ENCODE measurements around the gene LPCAT1.

DNA sequence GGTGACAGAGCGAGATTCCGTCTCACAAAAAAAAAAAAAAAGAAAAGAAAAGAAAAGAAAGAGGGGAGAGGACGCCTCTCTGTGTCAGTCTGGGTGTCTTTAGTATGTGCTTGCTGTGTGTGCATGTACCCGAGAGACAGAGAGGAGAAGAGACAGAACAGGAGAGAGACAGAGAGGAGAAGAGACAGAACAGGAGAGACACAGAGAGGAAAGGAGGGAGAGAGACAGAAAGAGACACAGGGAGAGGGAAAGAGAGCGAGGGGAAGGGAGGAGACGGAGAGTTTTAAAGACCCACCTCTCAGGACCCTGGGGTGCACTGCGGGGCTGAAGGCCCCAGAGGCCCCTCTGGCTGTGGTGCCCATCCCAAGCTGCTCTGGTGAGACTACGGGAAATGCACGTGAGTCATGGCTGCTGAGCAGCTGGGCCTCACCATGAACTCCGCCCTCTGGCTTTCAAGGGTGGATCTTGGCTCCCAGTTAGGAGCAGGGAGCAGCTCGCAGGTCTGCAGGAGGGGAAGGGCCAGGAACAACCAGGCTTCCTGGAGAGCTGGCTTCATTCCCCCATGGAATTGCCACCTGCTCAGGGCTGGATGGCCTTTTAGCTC lies 86.4 kb downstream of the LPCAT1 start:
- TF ChIP-seq, protein P1, sequence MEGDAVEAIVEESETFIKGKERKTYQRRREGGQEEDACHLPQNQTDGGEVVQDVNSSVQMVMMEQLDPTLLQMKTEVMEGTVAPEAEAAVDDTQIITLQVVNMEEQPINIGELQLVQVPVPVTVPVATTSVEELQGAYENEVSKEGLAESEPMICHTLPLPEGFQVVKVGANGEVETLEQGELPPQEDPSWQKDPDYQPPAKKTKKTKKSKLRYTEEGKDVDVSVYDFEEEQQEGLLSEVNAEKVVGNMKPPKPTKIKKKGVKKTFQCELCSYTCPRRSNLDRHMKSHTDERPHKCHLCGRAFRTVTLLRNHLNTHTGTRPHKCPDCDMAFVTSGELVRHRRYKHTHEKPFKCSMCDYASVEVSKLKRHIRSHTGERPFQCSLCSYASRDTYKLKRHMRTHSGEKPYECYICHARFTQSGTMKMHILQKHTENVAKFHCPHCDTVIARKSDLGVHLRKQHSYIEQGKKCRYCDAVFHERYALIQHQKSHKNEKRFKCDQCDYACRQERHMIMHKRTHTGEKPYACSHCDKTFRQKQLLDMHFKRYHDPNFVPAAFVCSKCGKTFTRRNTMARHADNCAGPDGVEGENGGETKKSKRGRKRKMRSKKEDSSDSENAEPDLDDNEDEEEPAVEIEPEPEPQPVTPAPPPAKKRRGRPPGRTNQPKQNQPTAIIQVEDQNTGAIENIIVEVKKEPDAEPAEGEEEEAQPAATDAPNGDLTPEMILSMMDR (IDR thresholded peaks at IDR 0.05) = no peak
- TF ChIP-seq EZH2 (IDR thresholded peaks at IDR 0.05) (no peak), EZH2phosphoT487 (IDR thresholded peaks at IDR 0.05) (no peak)

All from neural progenitor cell (in vitro differentiated cells).